K562 (cell line): ENCODE data around the gene RNF168. TPM values are rescaled to one million over a fixed set of nuclear protein-coding genes. Genes with fewer than 3 reads are reported as not detected.
A peak's percentile ranks its signal among the peaks of the same experiment; 100 is the strongest.

Source experiments
- AFF4 ChIP-seq: sonication (generic); formaldehyde crosslinking; IDR thresholded peaks from 2 replicates; pipeline ENCODE4 v1.8.0; 2023; ENCODE audit warnings: mild to moderate bottlenecking, missing genetic modification reagents
- CBX5 ChIP-seq: IDR thresholded peaks from 2 replicates; pipeline ENCODE4 v1.6.1; 2014; ENCODE audit warnings: low read depth, borderline replicate concordance
- CC2D1A ChIP-seq: fragments of 450-650 bp; IDR thresholded peaks from 2 replicates; pipeline ENCODE4 v1.6.1; 2017; ENCODE audit warnings: mild to moderate bottlenecking
- CHD1 ChIP-seq: fragments of 200-600 bp; sonication (generic); IDR thresholded peaks from one replicate; pipeline ENCODE4 v1.6.1; 2012; ENCODE audit warnings: mild to moderate bottlenecking, moderate library complexity, low read length, inconsistent platforms
- EGR1 ChIP-seq: fragments of 450-650 bp; conservative IDR thresholded peaks from 2 replicates; pipeline ENCODE4 v1.6.1; 2017; ENCODE audit warnings: mild to moderate bottlenecking
- HDAC1 ChIP-seq, 2 experiments: fragments of 450-650 bp; IDR thresholded peaks; 2 replicates each; pipeline ENCODE4 v1.6.1; 2016 to 2017; ENCODE audit warnings: inconsistent platforms in 1 of 2, mild to moderate bottlenecking in 1 of 2, moderate library complexity in 1 of 2
- JUN ChIP-seq, 2 experiments: sonication (generic) in 1 of 2; formaldehyde crosslinking in 1 of 2; IDR thresholded peaks; 2 replicates each; pipeline versions ENCODE4 v1.6.1 to v1.8.0; 2012 to 2022; ENCODE audit warnings: borderline replicate concordance in 2 of 2, mild to moderate bottlenecking in 2 of 2, improper control_type of control experiment in 1 of 2, low read depth in 1 of 2, low read length in 1 of 2, missing genetic modification reagents in 1 of 2
- JUND ChIP-seq, 2 experiments: IDR thresholded peaks; 2 replicates in 1 of 2; 3 replicates in 1 of 2; pipeline ENCODE4 v1.6.1; 2011; ENCODE audit warnings: borderline replicate concordance in 2 of 2, low read depth in 2 of 2, low read length in 2 of 2, improper control_type of control experiment in 1 of 2, missing biosample characterization in 1 of 2, missing genetic modification characterization in 1 of 2, missing genetic modification reagents in 1 of 2
- LARP7 ChIP-seq: fragments of 450-650 bp; IDR thresholded peaks from 2 replicates; pipeline ENCODE4 v1.6.1; 2016
- MED1 ChIP-seq: sonication (generic); formaldehyde crosslinking; IDR thresholded peaks from 2 replicates; pipeline ENCODE4 v1.8.1; 2023; ENCODE audit warnings: missing genetic modification reagents, borderline replicate concordance
- MTA2 ChIP-seq: fragments of 450-650 bp; IDR thresholded peaks from 2 replicates; pipeline ENCODE4 v1.6.1; 2016; ENCODE audit warnings: low read depth
- NFATC3 ChIP-seq: fragments of 450-650 bp; IDR thresholded peaks from 2 replicates; pipeline ENCODE4 v1.6.1; 2017; ENCODE audit warnings: mild to moderate bottlenecking
- POU5F1 ChIP-seq: fragments of 150-350 bp; IDR thresholded peaks from 2 replicates; pipeline ENCODE4 v1.6.1; 2014; ENCODE audit warnings: borderline replicate concordance, low read length, low read depth, mild to moderate bottlenecking; ENCODE audit not compliant: partially characterized antibody
- RBM22 ChIP-seq: fragments of 200-400 bp; formaldehyde crosslinking; IDR thresholded peaks from 2 replicates; pipeline ENCODE4 v1.6.1; 2018; ENCODE audit warnings: low read length, low read depth; ENCODE audit not compliant: poor library complexity, severe bottlenecking
- SIN3B ChIP-seq: fragments of 450-650 bp; IDR thresholded peaks from 2 replicates; pipeline ENCODE4 v1.6.1; 2017; ENCODE audit warnings: low read depth, mild to moderate bottlenecking, moderate library complexity
- SLC30A9 ChIP-seq: fragments of 250-450 bp; sonication (Bioruptor Pico); IDR thresholded peaks from 2 replicates; pipeline ENCODE4 v1.8.0; 2022; ENCODE audit warnings: mild to moderate bottlenecking, moderate library complexity
- SMAD1 ChIP-seq: fragments of 150-350 bp; IDR thresholded peaks from 2 replicates; pipeline ENCODE4 v1.6.1; 2014; ENCODE audit warnings: low read length, low read depth; ENCODE audit not compliant: partially characterized antibody
- ZNF23 ChIP-seq: fragments of 250-450 bp; sonication (Bioruptor Pico); IDR thresholded peaks from 2 replicates; pipeline ENCODE4 v1.4.0; 2020; ENCODE audit warnings: mild to moderate bottlenecking
- ZNF316 ChIP-seq: fragments of 450-650 bp; IDR thresholded peaks from 2 replicates; pipeline ENCODE4 v1.6.1; 2016
- ZNF431 ChIP-seq: sonication (generic); formaldehyde crosslinking; IDR thresholded peaks from 2 replicates; pipeline ENCODE4 v1.8.0; 2022; ENCODE audit warnings: mild to moderate bottlenecking, missing genetic modification reagents
- ZNF444 ChIP-seq: fragments of 250-450 bp; sonication (Bioruptor Pico); IDR thresholded peaks from 2 replicates; pipeline ENCODE4 v1.4.0; 2020; ENCODE audit warnings: mild to moderate bottlenecking, moderate library complexity
- polyA plus RNA-seq, 8 experiments: library from polyadenylated mRNA; depleted of rRNA in 4 of 8; stranded (reverse) in 5 of 8; unstranded in 3 of 8; fragments of >200 nt; fragmentation: Nextera tagmentation in 2 of 8; fragmentation: Illumina TruSeq in 1 of 8; extraction: Ambion mirVana in 2 of 8; extraction: Trizol in 1 of 8; gene quantifications; 2 replicates each; pipeline versions ENCODE4 v1.2.1 to v1.2.3, GENCODE V29; 2011 to 2014; ENCODE audit warnings: inconsistent platforms in 1 of 8, missing spikeins in 1 of 8
- total RNA-seq, 7 experiments: library from RNA; depleted of rRNA in 6 of 7; stranded (reverse); fragments of >200 nt in 6 of 7; fragmentation: Illumina TruSeq in 2 of 7; extraction: Trizol in 2 of 7; gene quantifications; 2 replicates each; pipeline versions ENCODE4 v1.2.1 to v1.2.3, GENCODE V29; 2011 to 2021; ENCODE audit warnings: low replicate concordance in 1 of 7
- TF ChIP-seq, protein P1 (sequence below): fragments of 150-350 bp; conservative IDR thresholded peaks from 2 replicates; pipeline ENCODE4 v1.6.1; 2014; ENCODE audit warnings: low read length

The RNF168 gene
- total and polyA plus RNA-seq, 9 of the 15 experiments (the other 6 are each of a cell fraction or from before 2014, with no cell fraction given): 6.0 to 32.1 (median 16.6) TPM

DNA sequence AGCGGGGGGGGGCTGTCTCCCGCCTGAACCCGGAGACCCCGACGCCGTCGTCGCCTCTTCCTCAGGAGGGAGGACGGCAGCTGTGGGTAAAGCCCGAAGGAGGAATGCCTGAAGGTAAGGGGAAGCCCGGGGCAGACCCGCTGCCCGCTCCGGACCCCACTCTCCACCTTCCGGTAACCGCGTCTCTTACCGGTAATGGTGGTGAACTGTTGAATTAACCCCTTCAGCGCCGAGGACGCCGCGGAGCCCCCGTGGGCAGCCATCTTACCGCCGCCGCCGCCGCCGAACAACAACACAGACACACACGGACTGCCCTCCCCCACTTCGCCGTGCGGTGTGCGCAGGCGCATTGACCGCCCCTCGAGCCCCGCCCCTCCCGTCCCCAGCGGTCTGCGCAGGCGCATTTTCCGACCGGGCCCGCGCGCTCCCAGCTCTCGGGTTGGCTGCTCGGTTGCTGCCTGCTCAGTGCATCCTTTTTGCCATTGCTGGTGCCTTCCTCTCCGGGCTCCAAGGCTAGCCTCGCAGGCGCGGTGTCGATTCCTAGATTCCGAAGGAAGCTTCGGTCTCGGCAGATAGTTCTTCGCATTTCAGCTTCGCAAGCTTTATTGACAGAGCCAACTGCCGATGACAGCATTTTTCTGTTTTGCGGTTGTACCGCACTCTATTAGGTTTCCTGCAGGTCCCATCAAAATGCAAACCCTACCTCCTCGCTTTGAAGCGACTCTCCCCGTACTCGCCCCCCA is 71.3 kb downstream of the RNF168 start, which contains the start of gene UBXN7 (continued):
- TF ChIP-seq RBM22 (no peak), MTA2 (0 out of 2 replicates have a peak, but pooled peaks have one; percentile 10), NFATC3 (no peak), SLC30A9 (no peak), LARP7 (no peak), CBX5 (no peak), JUN (IDR thresholded peaks at IDR 0.05; ENCODE audit: borderline replicate concordance, low read depth, low read length) (no peak), JUN (CRISPR knock-in tag; IDR thresholded peaks at IDR 0.05; ENCODE audit: borderline replicate concordance) (0 out of 2 replicates have a peak, but pooled peaks have one; percentile 56), CC2D1A (no peak), HDAC1 (IDR thresholded peaks at IDR 0.05) (peak in 1 of 2 experiments; percentile 35; a peak in 1 of 4 replicates), ZNF23 (CRISPR knock-in tag) (no peak), SIN3B (peak; percentile 30; the same call in 1 of the 2 replicates), MED1 (CRISPR knock-in tag) (no peak), CHD1 (peak; percentile 95), AFF4 (CRISPR knock-in tag) (peak; percentile 74), POU5F1 (peak; percentile 9), ZNF444 (CRISPR knock-in tag) (no peak), SMAD1 (no peak), ZNF316 (no peak), EGR1 (no peak), JUND (IDR thresholded peaks at IDR 0.05; ENCODE audit: borderline replicate concordance, low read depth, low read length) (no peak), JUND (tag; IDR thresholded peaks at IDR 0.05; ENCODE audit: borderline replicate concordance, low read depth, low read length) (no peak), ZNF431 (CRISPR knock-in tag) (no peak)
- TF ChIP-seq, protein P1, sequence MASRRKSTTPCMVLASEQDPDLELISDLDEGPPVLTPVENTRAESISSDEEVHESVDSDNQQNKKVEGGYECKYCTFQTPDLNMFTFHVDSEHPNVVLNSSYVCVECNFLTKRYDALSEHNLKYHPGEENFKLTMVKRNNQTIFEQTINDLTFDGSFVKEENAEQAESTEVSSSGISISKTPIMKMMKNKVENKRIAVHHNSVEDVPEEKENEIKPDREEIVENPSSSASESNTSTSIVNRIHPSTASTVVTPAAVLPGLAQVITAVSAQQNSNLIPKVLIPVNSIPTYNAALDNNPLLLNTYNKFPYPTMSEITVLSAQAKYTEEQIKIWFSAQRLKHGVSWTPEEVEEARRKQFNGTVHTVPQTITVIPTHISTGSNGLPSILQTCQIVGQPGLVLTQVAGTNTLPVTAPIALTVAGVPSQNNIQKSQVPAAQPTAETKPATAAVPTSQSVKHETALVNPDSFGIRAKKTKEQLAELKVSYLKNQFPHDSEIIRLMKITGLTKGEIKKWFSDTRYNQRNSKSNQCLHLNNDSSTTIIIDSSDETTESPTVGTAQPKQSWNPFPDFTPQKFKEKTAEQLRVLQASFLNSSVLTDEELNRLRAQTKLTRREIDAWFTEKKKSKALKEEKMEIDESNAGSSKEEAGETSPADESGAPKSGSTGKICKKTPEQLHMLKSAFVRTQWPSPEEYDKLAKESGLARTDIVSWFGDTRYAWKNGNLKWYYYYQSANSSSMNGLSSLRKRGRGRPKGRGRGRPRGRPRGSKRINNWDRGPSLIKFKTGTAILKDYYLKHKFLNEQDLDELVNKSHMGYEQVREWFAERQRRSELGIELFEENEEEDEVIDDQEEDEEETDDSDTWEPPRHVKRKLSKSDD: peak; percentile 69; the same call in 1 of the 2 replicates
